ENCODE results near the gene C15orf61. TPM values are rescaled to one million over a fixed set of nuclear protein-coding genes. Genes with fewer than 3 reads are reported as not detected.

C15orf61 gene
- total and polyA plus RNA-seq, 5 donors from 2014 or later: 8.6 to 13.9 (median 9.9) TPM

DNA sequence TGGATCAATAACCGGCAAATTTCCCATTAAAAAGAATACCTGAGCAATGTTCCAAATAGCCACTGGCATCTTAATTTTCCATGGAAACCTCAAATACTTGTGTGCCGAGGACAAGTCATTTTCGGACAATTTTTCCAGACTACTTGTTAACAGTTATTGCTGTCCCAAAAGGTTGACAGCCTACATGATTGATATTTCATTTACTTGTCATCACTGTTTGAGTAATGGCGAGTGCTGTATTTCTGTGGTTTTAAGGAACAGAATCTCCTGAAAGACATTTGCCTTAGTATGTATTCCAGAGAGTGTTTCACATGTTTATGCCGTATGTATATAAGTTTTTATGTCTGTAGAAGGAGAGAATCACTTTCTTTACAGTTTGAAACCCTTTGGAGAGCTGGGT lies 58.2 kb downstream of the C15orf61 start:
- ATAC-seq (ENCODE audit: low read depth in 2 of 2) (no peak), DNase-seq (no peak)
- H3K9me3 Mint-ChIP-seq: no peaks in the 10 kb centered on the region
- Histone ChIP-seq H3K4me1 (ENCODE audit: control insufficient read depth, insufficient read depth, low read length, poor library complexity, severe bottlenecking) (no peaks in the 10 kb centered on the region), H3K4me3 (ENCODE audit: low read depth, low read length) (no peak overlapping the region), H3K27ac (ENCODE audit: insufficient read depth, low read length, poor library complexity, severe bottlenecking) (no peak overlapping the region), H3K36me3 (ENCODE audit: control insufficient read depth, insufficient read depth, low read length) (no peaks in the 10 kb centered on the region), H3K27me3 (ENCODE audit: control insufficient read depth, insufficient read depth, low read length) (no peaks in the 10 kb centered on the region), H3K9me3 (ENCODE audit: control insufficient read depth in 2 of 2, low read length in 2 of 2) (no peaks in the 10 kb centered on the region)
- no peak overlapping the region for H3K4me3 Mint-ChIP-seq
- no peak overlapping the region for H3K27ac Mint-ChIP-seq
- no peaks in the 10 kb centered on the region for H3K27me3 Mint-ChIP-seq
- H3K4me1 Mint-ChIP-seq: peaks cover 0 to 8% (median 4%) of the 10 kb centered on the region in 4 donors
- H3K36me3 Mint-ChIP-seq: peaks cover 18% of the 10 kb centered on the region

Other genes with a start within 250 kb of the C15orf61 start
- gene MAP2K5, start 21.6 kb downstream of the C15orf61 start, total RNA-seq: 30.8 TPM
- gene MAP2K5, start 21.6 kb downstream of the C15orf61 start, polyA plus RNA-seq: 10 to 100 TPM; 14.5 to 20.9 (median 17.0) TPM